Measurements from ENCODE around the gene VDR. TPM values are rescaled to one million over a fixed set of nuclear protein-coding genes. Genes with fewer than 3 reads are reported as not detected.
A peak's percentile ranks its signal among the peaks of the same experiment; 100 is the strongest.

VDR gene
- total RNA-seq, 4 donors from 2014 or later = 3.5 to 5.2 (median 3.9) TPM

GRCh38 chr12:47876440-47876960 lies 28.3 kb downstream of the VDR start:
- peaks cover 0 to 10% of the 10 kb centered on the region in 2 donors for H3K4me1 ChIP-seq
- no peaks in the 10 kb centered on the region for H3K27me3 ChIP-seq
- H3K36me3 ChIP-seq = no peaks in the 10 kb centered on the region
- no peak overlapping the region for H3K27ac ChIP-seq
- TF ChIP-seq POLR2A (IDR thresholded peaks at IDR 0.05) = no peak
- no peak for TF ChIP-seq CTCF (IDR thresholded peaks at IDR 0.05)
- DNase-seq = no peak
- H3K9me3 ChIP-seq = no peaks in the 10 kb centered on the region
- H3K4me3 ChIP-seq (replicated peaks in 1 of 3) = no peak overlapping the region
- intact Hi-C loops (cut with DNase I) = no loop called here

- H3K27ac ChIP-seq = no peak overlapping the region
Measured at GRCh38 chr12:47875746-47876439, 28.9 kb downstream of the VDR start.

GRCh38 chr12:47874316-47874715 lies 30.5 kb downstream of the VDR start:
- H3K27ac ChIP-seq = no peak overlapping the region
- no peaks in the 10 kb centered on the region for H3K27me3 ChIP-seq
- H3K36me3 ChIP-seq = no peaks in the 10 kb centered on the region
- no peaks in the 10 kb centered on the region for H3K9me3 ChIP-seq
- intact Hi-C loops (cut with DNase I) = no loop called here
- no peak overlapping the region for H3K4me3 ChIP-seq (replicated peaks in 1 of 3)
- peaks cover 7 to 21% of the 10 kb centered on the region in 2 donors for H3K4me1 ChIP-seq
- 81% methylated on average over 5 of the region's 5 CpGs for whole genome bisulfite sequencing, 2 donors
- DNase-seq = no peak
- no peak for TF ChIP-seq POLR2A (IDR thresholded peaks at IDR 0.05)
- TF ChIP-seq CTCF (IDR thresholded peaks at IDR 0.05) = no peak

More at GRCh38 chr12:47875746-47876439, 28.9 kb downstream of the VDR start:
- Histone ChIP-seq H3K9me3 (no peaks in the 10 kb centered on the region), H3K27me3 (no peaks in the 10 kb centered on the region), H3K36me3 (no peaks in the 10 kb centered on the region), H3K4me3 (replicated peaks in 1 of 3) (no peak overlapping the region), H3K4me1 (peaks cover 0 to 10% of the 10 kb centered on the region in 2 donors)
- DNase-seq = no peak
- TF ChIP-seq POLR2A (IDR thresholded peaks at IDR 0.05) = no peak
- no peak for TF ChIP-seq CTCF (IDR thresholded peaks at IDR 0.05)
- intact Hi-C loops (cut with DNase I) = no loop called here
- 89 to 97% methylated on average over 2 of the region's 2 CpGs for WGBS, 2 donors

- no peaks in the 10 kb centered on the region for H3K27me3 ChIP-seq
- no peak overlapping the region for H3K4me3 ChIP-seq (replicated peaks in 1 of 3)
- no peaks in the 10 kb centered on the region for H3K36me3 ChIP-seq
- intact Hi-C loops (cut with DNase I) = no loop called here
- peak overlapping the region in 2 of 3 donors; percentile 3 to 50 for H3K27ac ChIP-seq
- peak in 5 of 6 experiments; percentile 2 to 47 (median 27) for TF ChIP-seq CTCF (IDR thresholded peaks at IDR 0.05)
- peak in 1 of 2 donors; percentile 14 for TF ChIP-seq POLR2A (IDR thresholded peaks at IDR 0.05)
- 36% methylated on average over 6 of the region's 6 CpGs for WGBS, 2 donors
- peak; percentile 57 to 61 for DNase-seq
- H3K9me3 ChIP-seq = no peaks in the 10 kb centered on the region
- peaks cover 7 to 16% of the 10 kb centered on the region in 2 donors for H3K4me1 ChIP-seq
Measured at GRCh38 chr12:47870175-47870781, 34.5 kb downstream of the VDR start.

GRCh38 chr12:47868552-47869031 lies 36.2 kb downstream of the VDR start:
- intact Hi-C loops (cut with DNase I) = no loop called here
- 78 to 87% methylated on average over 8 of the region's 8 CpGs for WGBS, 2 donors

More at GRCh38 chr12:47868552-47869031, 36.2 kb downstream of the VDR start:
- no peak for DNase-seq
- Histone ChIP-seq H3K36me3 (no peaks in the 10 kb centered on the region), H3K27ac (no peak overlapping the region), H3K9me3 (no peaks in the 10 kb centered on the region), H3K4me1 (peaks cover 7 to 16% of the 10 kb centered on the region in 2 donors), H3K4me3 (replicated peaks in 1 of 3) (no peak overlapping the region), H3K27me3 (no peaks in the 10 kb centered on the region)
- no peak for TF ChIP-seq POLR2A (IDR thresholded peaks at IDR 0.05)
- TF ChIP-seq CTCF (IDR thresholded peaks at IDR 0.05) = no peak
